IMR-90 (cell line): ENCODE data around the gene ANGEL1. TPM values are rescaled to one million over a fixed set of nuclear protein-coding genes. Genes with fewer than 3 reads are reported as not detected.

ENCODE experiments used
- ATAC-seq: fragments of 200-7000 bp; cut with Tn5 transposase; 2 replicates; pipeline ENCODE4 v1.9.1; 2020; ENCODE audit warnings: low read depth, mild to moderate bottlenecking, moderate library complexity
- BruUV-seq: library from RNA; stranded (reverse); fragments of 400-500 nt; replicated peaks from 2 replicates; lab custom pipeline; 2021; lab: Mats Ljungman, UMichigan
- CTCF ChIA-PET: fragments of 300-600 bp; formaldehyde crosslinking; extraction: SDS; loops from one replicate; lab custom pipeline; 2021; ENCODE audit warnings: antibody characterized with exemption; lab: Yijun Ruan, JAX
- POLR2A ChIA-PET: fragments of 300-600 bp; sonication (Branson Sonifier 250); formaldehyde crosslinking; loops from one replicate; lab custom pipeline; 2022; ENCODE audit warnings: antibody characterized with exemption; ENCODE audit not compliant: unreplicated experiment; lab: Charles Lee
- DNase-seq: peaks from one replicate; pipeline ENCODE4 v3.0.0; 2013
- H2AFZ ChIP-seq: replicated peaks from 2 replicates; pipeline ENCODE3; 2013; ENCODE audit warnings: low read length, mild to moderate bottlenecking; ENCODE audit not compliant: poor library complexity
- H2AK5ac ChIP-seq: 2 replicates; pipeline ENCODE4 v1.6.1; 2013; ENCODE audit warnings: low read depth, low read length, inconsistent platforms
- H2AK9ac ChIP-seq: replicated peaks from 2 replicates; pipeline ENCODE3; 2013; ENCODE audit warnings: mild to moderate bottlenecking, low read depth, low read length, moderate library complexity; ENCODE audit not compliant: poor library complexity
- H2BK120ac ChIP-seq: 2 replicates; pipeline ENCODE4 v1.6.1; 2013; ENCODE audit warnings: low read depth, low read length, inconsistent platforms
- H2BK15ac ChIP-seq: 3 replicates; pipeline ENCODE4 v1.6.1; 2013; ENCODE audit warnings: low read depth, low read length, inconsistent platforms
- H2BK20ac ChIP-seq: 2 replicates; pipeline ENCODE4 v1.6.1; 2013; ENCODE audit warnings: low read depth, mild to moderate bottlenecking, inconsistent platforms, low read length, moderate library complexity
- H2BK5ac ChIP-seq: 2 replicates; pipeline ENCODE4 v1.6.1; 2013; ENCODE audit warnings: mild to moderate bottlenecking, low read depth, low read length, inconsistent platforms; ENCODE audit not compliant: poor library complexity, severe bottlenecking
- H3K14ac ChIP-seq: replicated peaks from 2 replicates; pipeline ENCODE4 v1.6.1; 2013; ENCODE audit warnings: low read depth, low read length, inconsistent platforms
- H3K18ac ChIP-seq: 2 replicates; pipeline ENCODE4 v1.6.1; 2013; ENCODE audit warnings: low read depth, low read length, control low read depth
- H3K23ac ChIP-seq: 2 replicates; pipeline ENCODE4 v1.6.1; 2013; ENCODE audit warnings: low read depth, low read length, inconsistent platforms
- H3K27ac ChIP-seq: 2 replicates; pipeline ENCODE4 v1.5.1; 2013; ENCODE audit warnings: mild to moderate bottlenecking, control low read depth, low read length; ENCODE audit not compliant: insufficient read depth
- H3K27me3 ChIP-seq: 2 replicates; pipeline ENCODE4 v1.6.1; 2013; ENCODE audit warnings: low read length; ENCODE audit not compliant: control insufficient read depth, insufficient read depth
- H3K36me3 ChIP-seq: 2 replicates; pipeline ENCODE4 v1.6.1; 2013; ENCODE audit warnings: low read length, mixed read lengths; ENCODE audit not compliant: control insufficient read depth, insufficient read depth
- H3K4ac ChIP-seq: 2 replicates; pipeline ENCODE4 v1.6.1; 2013; ENCODE audit warnings: low read depth, low read length, inconsistent platforms
- H3K4me1 ChIP-seq: 2 replicates; pipeline ENCODE4 v1.6.1; 2013; ENCODE audit warnings: low read length, mixed read lengths; ENCODE audit not compliant: control insufficient read depth, insufficient read depth
- H3K4me2 ChIP-seq: 2 replicates; pipeline ENCODE4 v1.6.1; 2013; ENCODE audit warnings: low read depth, mild to moderate bottlenecking, control low read depth, low read length, moderate library complexity
- H3K4me3 ChIP-seq: 2 replicates; pipeline ENCODE4 v1.5.1; 2013; ENCODE audit warnings: low read depth, mild to moderate bottlenecking, control low read depth, low read length, moderate library complexity; ENCODE audit not compliant: insufficient read depth
- H3K56ac ChIP-seq: 2 replicates; pipeline ENCODE4 v1.6.1; 2013; ENCODE audit warnings: low read length, inconsistent platforms; ENCODE audit not compliant: insufficient read depth; ENCODE audit errors: extremely low read depth
- H3K79me1 ChIP-seq, 2 experiments: 2 replicates each; pipeline ENCODE4 v1.6.1; 2013; ENCODE audit warnings: low read length in 2 of 2, inconsistent platforms in 1 of 2, low read depth in 1 of 2
- H3K9ac ChIP-seq: 2 replicates; pipeline ENCODE4 v1.6.1; 2013; ENCODE audit warnings: low read depth, low read length, control low read depth
- H3K9me1 ChIP-seq: 2 replicates; pipeline ENCODE4 v1.6.1; 2013; ENCODE audit warnings: low read length, inconsistent platforms; ENCODE audit not compliant: insufficient read depth
- H3K9me3 ChIP-seq: 2 replicates; pipeline ENCODE4 v1.6.1; 2013; ENCODE audit warnings: low read length; ENCODE audit not compliant: control insufficient read depth, insufficient read depth
- H4K20me1 ChIP-seq: 2 replicates; pipeline ENCODE4 v1.6.1; 2013; ENCODE audit warnings: low read length, inconsistent platforms; ENCODE audit not compliant: insufficient read depth
- H4K5ac ChIP-seq: 2 replicates; pipeline ENCODE4 v1.6.1; 2013; ENCODE audit warnings: mild to moderate bottlenecking, low read depth, low read length, control low read depth
- H4K8ac ChIP-seq, 2 experiments: 2 replicates each; pipeline ENCODE4 v1.6.1; 2013; ENCODE audit warnings: low read depth in 2 of 2, low read length in 2 of 2, control low read depth in 1 of 2, inconsistent platforms in 1 of 2
- H4K91ac ChIP-seq: 2 replicates; pipeline ENCODE4 v1.6.1; 2013; ENCODE audit warnings: low read depth, low read length, inconsistent platforms; ENCODE audit not compliant: insufficient read depth
- BHLHE40 ChIP-seq: fragments of 150-350 bp; IDR thresholded peaks from 2 replicates; pipeline ENCODE4 v1.6.1; 2016; ENCODE audit warnings: mild to moderate bottlenecking, low read depth, low read length
- CHD1 ChIP-seq: IDR thresholded peaks from 2 replicates; pipeline ENCODE4 v1.6.1; 2012; ENCODE audit warnings: low read depth, low read length, improper control_type of control experiment
- CTCF ChIP-seq: conservative IDR thresholded peaks from 2 replicates; pipeline ENCODE4 v1.5.1; 2012; ENCODE audit warnings: mild to moderate bottlenecking, low read depth, low read length, improper control_type of control experiment
- ELK1 ChIP-seq: fragments of 150-350 bp; IDR thresholded peaks from 2 replicates; pipeline ENCODE4 v1.6.1; 2016; ENCODE audit warnings: low read depth, mild to moderate bottlenecking, low read length, moderate library complexity, borderline replicate concordance
- FOS ChIP-seq: fragments of 150-350 bp; IDR thresholded peaks from 2 replicates; pipeline ENCODE4 v1.6.1; 2016; ENCODE audit warnings: low read depth, low read length
- MAZ ChIP-seq: IDR thresholded peaks from 2 replicates; pipeline ENCODE4 v1.6.1; 2012; ENCODE audit warnings: low read depth, mild to moderate bottlenecking, low read length, improper control_type of control experiment, moderate library complexity, borderline replicate concordance
- NFE2L2 ChIP-seq: fragments of 150-350 bp; IDR thresholded peaks from 2 replicates; pipeline ENCODE4 v1.6.1; 2016; ENCODE audit warnings: low read depth, mild to moderate bottlenecking, low read length
- POLR2A ChIP-seq: IDR thresholded peaks from 2 replicates; pipeline ENCODE4 v1.6.1; 2012; ENCODE audit warnings: mild to moderate bottlenecking, low read depth, low read length
- RAD21 ChIP-seq: IDR thresholded peaks from 2 replicates; pipeline ENCODE4 v1.6.1; 2012; ENCODE audit warnings: low read length, improper control_type of control experiment
- RCOR1 ChIP-seq: IDR thresholded peaks from 2 replicates; pipeline ENCODE4 v1.6.1; 2012; ENCODE audit warnings: mild to moderate bottlenecking, low read length, improper control_type of control experiment; ENCODE audit not compliant: insufficient replicate concordance
- RFX5 ChIP-seq: IDR thresholded peaks from 2 replicates; pipeline ENCODE4 v1.8.0; 2012; ENCODE audit warnings: low read depth, mild to moderate bottlenecking, low read length, moderate library complexity
- SMC3 ChIP-seq: fragments of 150-350 bp; IDR thresholded peaks from 2 replicates; pipeline ENCODE4 v1.6.1; 2016; ENCODE audit warnings: low read depth, mild to moderate bottlenecking, antibody characterized with exemption, low read length, moderate library complexity
- USF2 ChIP-seq: fragments of 150-350 bp; IDR thresholded peaks from 2 replicates; pipeline ENCODE4 v1.6.1; 2017; ENCODE audit warnings: mild to moderate bottlenecking, antibody characterized with exemption, low read length, low read depth
- WGBS, 2 experiments: methylation state at CpG; one replicate each; pipeline versions ENCODE4 v1.1.5 to v1.1.7; 2013; ENCODE audit warnings: missing lambda C conversion rate in 2 of 2; ENCODE audit not compliant: insufficient read length in 1 of 2; ENCODE audit errors: extremely low coverage in 2 of 2; 5-methylcytosine and 5-hydroxymethylcytosine counted together
- dilution Hi-C: fragments of 300-500 bp; cut with HindIII; formaldehyde crosslinking; loops from one replicate; pipeline ENCODE4 v1.14.3; 2018; ENCODE audit warnings: low sequenced_read_pairs; ENCODE audit not compliant: unreplicated experiment
- in situ Hi-C: fragments of 300-500 bp; cut with MboI; formaldehyde crosslinking; loops from 3 replicates; pipeline ENCODE4 v1.14.3; 2019; ENCODE audit warnings: low sequenced_read_pairs, inconsistent platforms, mixed read lengths
- intact Hi-C: fragments of 100-400 bp; cut with micrococcal nuclease; formaldehyde crosslinking; loops from 2 replicates; pipeline ENCODE4 v1.10.0; 2022
- polyA plus RNA-seq, 3 experiments: library from polyadenylated mRNA; depleted of rRNA; stranded (reverse); fragments of >200 nt; gene quantifications; 2 replicates each; pipeline ENCODE4 v1.2.3, GENCODE V29; 2012; ENCODE audit warnings: low replicate concordance in 1 of 3
- total RNA-seq: library from RNA; depleted of rRNA; stranded (reverse); fragments of >200 nt; gene quantifications from 2 replicates; pipeline ENCODE4 v1.2.3, GENCODE V29; 2012

ANGEL1 gene
- total and polyA plus RNA-seq, 2 of the 4 experiments (the other 2 are of a cell fraction) = 4.1 to 10.0 TPM

GRCh38 chr14:76861574-76862255 is 49.0 kb upstream of the ANGEL1 start:
- DNase-seq (no peak), ATAC-seq (no peak)
- H4K8ac ChIP-seq = no peak overlapping the region
- no peaks in the 10 kb centered on the region for H3K9me3 ChIP-seq
- H3K4me1 ChIP-seq = no peaks in the 10 kb centered on the region
- H2BK20ac ChIP-seq = no peak overlapping the region
- dilution Hi-C loops = no loop called here
- H2AK5ac ChIP-seq = no peak overlapping the region
- no peak overlapping the region for H2BK120ac ChIP-seq
- no peak overlapping the region for H2BK5ac ChIP-seq
- H4K91ac ChIP-seq = no peak overlapping the region
- CTCF ChIA-PET = interaction anchor here (0.7 kb wide), 1 partner anchor 32 kb away, joined by 3 read pairs; no protein-coding TSS in a partner anchor
- H3K4me2 ChIP-seq = no peak overlapping the region
- H3K18ac ChIP-seq = no peak overlapping the region
- POLR2A ChIA-PET = no interaction called here
- no peak overlapping the region for H3K56ac ChIP-seq
- no peaks in the 10 kb centered on the region for H3K9me1 ChIP-seq
- intact Hi-C loops = no loop called here
- peaks cover 50% of the 10 kb centered on the region for H3K27me3 ChIP-seq
- no peak overlapping the region for H3K4me3 ChIP-seq
- H3K36me3 ChIP-seq = no peaks in the 10 kb centered on the region
- TF ChIP-seq RCOR1 (no peak), CHD1 (no peak), ELK1 (no peak), FOS (no peak), RAD21 (no peak), MAZ (no peak), SMC3 (no peak), CTCF (no peak), USF2 (no peak), RFX5 (no peak), POLR2A (no peak), NFE2L2 (no peak), BHLHE40 (no peak)
- H4K5ac ChIP-seq = no peak overlapping the region
- no peak overlapping the region for H2AFZ ChIP-seq
- H3K4ac ChIP-seq = no peak overlapping the region
- H3K79me1 ChIP-seq = no peaks in the 10 kb centered on the region
- no peak overlapping the region for H2AK9ac ChIP-seq
- in situ Hi-C loops = no loop called here
- no peak overlapping the region for H3K23ac ChIP-seq
- H3K9ac ChIP-seq = no peak overlapping the region
- no peak overlapping the region for H2BK15ac ChIP-seq
- H3K14ac ChIP-seq = no peak overlapping the region
- H4K20me1 ChIP-seq = no peaks in the 10 kb centered on the region
- BruUV-seq = no TSS peak
- WGBS, 2 experiments = 48% methylated on average over 2 of the region's 10 CpGs; no CpG with 5 or more reads in 1 of the 2 experiments
- no peak overlapping the region for H3K27ac ChIP-seq
